NCI-H1092 (cell line): ENCODE data around the gene PRDM5.
A peak's percentile ranks its signal among the peaks of the same experiment; 100 is the strongest.
"Not testable (repeated sequence)": the region's sequence is repeated elsewhere in the genome, so short reads cannot be mapped to it uniquely, and the experiment has no call there.

Experiments used
- DNase-seq: peaks from one replicate; lab custom pipeline; 2025; lab: John Stamatoyannopoulos, UW

PRDM5 gene

DNA sequence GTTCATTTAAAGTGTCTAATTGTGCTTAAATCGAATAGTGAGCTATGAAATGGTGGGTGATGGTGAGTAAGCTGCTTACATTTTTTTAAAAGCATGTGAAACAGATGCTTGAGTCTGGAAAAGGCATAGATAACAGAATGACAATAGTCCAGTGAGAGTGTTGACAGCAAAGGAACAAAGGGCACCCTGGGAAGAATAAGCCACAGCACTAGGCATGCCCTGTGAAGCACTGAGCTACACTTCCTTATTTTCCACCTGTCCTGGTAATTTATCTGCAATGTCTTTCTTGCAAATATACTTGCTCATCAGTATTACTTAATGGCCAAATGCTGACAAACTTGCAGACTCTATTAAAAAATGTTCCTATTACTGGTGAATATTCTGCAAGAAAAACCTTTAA, 168.7 kb downstream of the PRDM5 start:
- no peak for DNase-seq

GRCh38 chr4:120750152-120750525, 172.4 kb downstream of the PRDM5 start:
- DNase-seq = no peak

DNA sequence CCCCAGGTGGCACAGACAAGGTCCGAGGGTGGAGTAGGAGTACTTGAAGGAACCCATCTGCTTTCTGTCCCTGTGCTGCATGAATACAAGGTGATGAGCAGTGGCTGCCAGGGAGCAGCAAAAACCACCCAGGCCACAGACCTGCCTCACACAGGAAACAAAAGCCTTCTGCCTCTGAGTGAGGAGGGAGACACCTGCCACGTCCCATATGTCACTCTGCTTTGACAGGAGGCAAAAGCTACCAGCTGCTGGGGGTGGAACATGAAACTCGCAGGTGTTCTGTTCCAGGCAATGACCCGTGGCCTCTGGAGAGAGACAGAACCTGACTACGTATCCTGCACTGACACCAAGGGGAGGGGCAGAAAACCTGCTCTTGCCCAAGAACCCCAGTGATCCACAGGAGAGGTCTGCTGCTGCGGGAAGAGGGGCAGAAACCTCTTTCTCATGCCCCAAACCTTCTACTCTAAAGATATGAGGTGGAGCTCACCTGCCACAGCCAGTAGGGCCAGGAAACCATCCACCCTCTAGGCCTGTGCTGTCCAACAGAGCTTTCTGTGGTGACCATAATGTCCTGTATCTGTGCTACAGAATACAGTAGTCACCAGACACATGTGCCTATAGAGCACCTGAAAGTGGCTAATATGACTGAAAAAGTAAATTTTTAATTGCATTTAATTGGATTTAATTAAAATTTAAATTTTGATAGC, 172.9 kb downstream of the PRDM5 start:
- peak; percentile 23 for DNase-seq

DNA sequence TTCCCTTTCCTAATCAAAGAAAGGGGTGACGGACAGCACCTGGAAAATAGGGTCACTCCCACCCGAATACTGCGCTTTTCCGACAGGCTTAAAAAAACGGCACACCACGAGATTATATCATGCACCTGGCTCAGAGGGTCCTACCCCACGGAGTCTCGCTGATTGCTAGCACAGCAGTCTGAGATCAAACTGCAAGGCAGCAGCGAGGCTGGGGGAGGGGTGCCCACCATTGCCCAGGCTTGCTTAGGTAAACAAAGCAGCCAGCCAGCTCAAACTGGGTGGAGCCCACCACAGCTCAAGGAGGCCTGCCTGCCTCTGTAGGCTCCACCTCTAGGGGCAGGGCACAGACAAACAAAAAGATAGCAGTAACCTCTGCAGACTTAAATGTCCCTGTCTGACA, 180.9 kb downstream of the PRDM5 start:
- DNase-seq = not testable (repeated sequence)

DNA sequence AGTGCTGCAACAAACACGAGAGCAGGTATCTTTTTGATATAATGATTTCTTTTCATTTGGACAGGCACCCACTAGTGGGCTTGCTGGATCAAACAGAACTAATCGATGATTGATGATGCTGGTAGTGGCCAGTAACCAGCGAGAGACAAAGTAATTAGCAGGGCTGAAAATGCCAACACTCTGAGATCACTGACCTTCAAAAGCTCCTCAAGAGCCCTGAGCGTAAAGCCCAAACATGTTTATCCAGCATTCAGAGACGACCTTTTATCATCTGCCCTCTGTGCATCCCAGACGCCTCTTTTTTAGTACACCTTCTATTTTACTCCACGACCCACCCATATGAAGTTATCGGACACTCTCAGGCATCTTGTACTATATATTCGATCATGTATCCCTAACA, 186.2 kb downstream of the PRDM5 start:
- no peak for DNase-seq

GRCh38 chr4:120733968-120734367, 188.6 kb downstream of the PRDM5 start:
- DNase-seq = no peak

GRCh38 chr4:120733054-120733453, 189.5 kb downstream of the PRDM5 start:
- no peak for DNase-seq

- DNase-seq = no peak
Observed at GRCh38 chr4:120731561-120731960, 191.0 kb downstream of the PRDM5 start.

GRCh38 chr4:120730777-120731320, 191.7 kb downstream of the PRDM5 start:
- DNase-seq = no peak

DNA sequence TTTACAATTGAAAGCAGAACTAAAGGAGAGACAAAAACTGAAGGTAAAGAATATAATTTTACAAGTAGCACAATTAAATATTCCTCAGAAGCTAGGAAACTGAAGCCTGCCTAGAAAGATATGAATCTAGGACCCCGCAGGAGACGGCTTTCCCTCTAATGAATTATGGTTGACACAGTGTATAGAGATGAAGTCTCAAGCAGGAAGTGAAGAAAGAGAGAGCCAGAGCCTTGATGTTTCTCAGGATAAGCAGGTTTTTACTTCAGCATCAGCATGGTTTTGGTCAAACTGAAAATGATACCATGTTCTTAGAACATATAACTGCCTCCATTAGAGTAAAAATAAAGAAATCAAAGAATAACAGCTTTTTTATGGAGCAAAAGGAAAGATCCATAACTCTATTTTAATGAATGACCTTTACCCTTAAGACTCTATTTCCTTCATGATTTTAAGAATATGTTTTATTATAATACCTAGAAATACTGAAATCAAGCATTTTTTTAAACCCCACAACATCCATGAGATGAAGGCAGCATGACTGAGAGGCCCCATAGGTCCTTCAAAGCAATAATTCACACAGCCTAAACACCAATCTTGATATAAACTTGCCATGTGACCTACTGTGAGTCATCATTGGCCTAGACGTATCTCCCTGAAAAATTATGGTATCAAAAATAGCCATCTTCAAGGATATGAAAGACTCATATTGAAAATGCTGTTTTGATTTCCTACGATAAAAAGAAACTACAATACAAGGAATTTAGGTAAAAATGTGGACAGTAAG, 193.4 kb downstream of the PRDM5 start:
- no peak for DNase-seq

DNA sequence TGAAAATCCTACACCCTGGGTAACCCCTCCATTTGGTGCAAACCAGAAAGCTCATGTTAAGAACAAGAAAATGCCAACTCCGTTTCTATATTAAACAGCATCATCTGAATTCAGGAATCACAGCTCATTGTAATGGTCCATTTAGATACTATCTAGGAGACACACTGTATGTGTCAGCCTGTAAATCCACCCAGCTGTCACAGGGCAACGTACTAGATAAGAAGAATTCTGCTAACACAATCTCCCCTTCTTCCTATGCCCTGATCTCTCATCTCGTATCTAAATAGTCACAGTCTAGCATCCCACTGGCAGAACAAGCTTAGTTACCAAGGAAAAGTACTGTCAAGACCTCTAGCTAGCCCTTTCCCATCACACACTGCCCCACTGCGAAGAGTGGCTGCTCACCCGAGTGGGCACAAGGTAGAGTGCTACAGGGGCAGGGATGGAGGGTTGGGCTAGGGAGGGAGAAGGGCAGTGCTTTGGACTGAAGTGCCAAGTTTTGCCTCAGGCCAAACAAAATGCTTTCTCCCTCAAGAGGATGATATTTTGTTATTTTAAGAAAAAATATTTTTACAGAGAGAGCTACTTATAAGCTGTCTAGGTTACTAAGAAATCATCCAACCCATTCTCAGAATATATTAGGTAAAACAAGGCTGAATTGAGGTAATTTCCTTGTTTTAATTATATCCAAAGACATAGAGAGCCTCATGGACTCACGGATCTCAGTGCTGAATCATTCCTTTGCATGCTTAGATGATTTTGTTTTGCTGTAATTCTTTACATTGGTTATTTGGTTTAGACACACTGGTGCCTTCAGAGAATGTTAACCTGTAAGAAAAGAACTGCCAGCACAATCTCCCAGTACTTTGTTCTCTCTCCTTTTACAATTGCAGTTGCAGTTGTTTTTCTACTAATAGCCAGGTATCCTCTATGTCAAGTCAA, 196.6 kb downstream of the PRDM5 start:
- DNase-seq = no peak

GRCh38 chr4:120724656-120725055, 197.9 kb downstream of the PRDM5 start:
- DNase-seq = no peak

- DNase-seq = no peak
Observed at GRCh38 chr4:120723986-120724385, 198.5 kb downstream of the PRDM5 start.

DNA sequence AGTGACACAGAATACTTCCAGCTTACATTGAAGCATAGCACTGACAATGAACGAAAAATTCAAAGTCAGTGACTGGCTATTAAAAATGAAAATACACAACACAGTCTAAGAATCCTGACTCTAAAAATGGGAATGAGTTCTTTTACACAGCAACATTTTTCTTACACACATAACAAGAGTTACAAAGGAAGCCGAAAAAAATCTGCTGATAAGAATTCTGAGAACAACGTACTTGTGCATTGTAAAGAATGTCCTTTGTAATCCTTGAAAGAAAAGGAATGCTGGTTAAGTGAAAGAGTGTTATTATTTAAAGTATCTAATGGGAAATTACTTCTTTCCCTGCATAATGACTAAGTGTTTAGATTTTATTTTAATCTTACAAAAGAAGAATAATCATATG, 199.4 kb downstream of the PRDM5 start:
- no peak for DNase-seq

GRCh38 chr4:120722655-120723054, 199.9 kb downstream of the PRDM5 start:
- no peak for DNase-seq

DNA sequence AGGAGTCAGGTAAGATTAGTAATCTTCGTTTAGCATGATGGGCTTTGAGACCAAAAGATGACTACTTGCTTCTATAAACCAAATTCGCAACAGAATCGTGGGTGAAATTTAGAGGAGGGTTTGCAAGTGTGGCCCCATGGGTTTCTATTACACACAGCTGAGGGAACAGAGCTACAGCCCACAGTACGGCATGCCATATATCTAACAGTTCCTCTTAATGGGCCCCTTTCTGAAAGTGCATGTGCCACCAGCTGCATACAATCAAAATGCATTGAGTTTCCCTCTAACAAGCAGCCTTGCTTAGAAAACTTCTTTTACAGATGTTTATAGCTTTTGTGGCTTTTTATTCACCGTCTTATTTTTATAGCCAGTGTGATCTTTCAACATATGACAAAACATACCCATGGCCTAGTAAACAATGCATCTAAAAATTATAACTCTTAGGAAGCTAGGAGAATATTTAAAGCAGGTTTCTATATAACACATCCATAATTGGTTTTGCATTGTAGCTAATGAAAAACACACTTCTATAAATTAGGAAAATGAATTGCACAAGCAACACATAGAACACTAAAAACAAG, 202.1 kb downstream of the PRDM5 start:
- no peak for DNase-seq

DNA sequence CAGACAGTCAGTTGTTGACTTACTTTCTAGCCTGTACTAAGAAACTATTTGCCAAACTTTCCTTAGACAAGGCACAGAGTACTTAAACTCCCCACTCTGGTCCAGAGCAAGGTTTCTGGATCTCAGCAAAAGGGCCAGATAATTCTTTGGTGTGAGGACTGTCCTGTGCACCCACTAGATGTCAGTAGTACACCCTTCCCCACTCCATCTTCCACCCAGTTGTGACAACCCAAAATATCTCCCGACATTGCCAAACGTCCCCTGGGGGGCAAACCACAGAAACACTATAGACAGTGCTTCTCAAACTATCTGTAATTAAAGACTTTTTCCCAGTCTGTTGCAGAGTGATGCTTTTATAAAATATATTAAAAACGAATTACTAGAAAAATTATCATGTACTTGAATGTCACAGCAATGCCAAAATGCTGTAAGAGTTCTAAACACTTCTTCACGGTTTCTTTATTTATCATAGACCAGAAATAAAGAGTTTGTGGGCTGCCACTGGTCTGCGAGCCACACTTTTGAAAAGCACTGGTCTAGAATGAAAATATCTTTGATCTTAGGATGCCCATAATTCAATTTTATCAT, 203.5 kb downstream of the PRDM5 start:
- no peak for DNase-seq

DNA sequence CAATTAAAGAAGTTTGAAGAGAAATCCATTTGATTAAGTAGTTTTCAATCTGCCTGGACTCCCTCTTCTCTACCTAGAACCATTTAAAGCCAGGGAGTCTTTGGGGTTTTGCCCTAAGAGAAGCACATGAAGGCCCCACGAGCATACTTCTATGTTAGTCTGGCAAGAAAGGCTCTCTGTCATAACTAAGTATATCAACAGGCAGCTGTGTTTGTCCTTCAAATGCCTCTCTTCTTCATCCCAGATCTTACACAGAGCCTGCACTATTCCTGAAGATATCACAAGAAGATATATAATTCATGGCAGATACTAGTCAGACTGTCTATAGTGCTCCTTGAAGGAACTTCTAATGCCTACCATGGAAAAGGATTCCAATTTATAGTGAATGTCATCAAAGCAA, 206.2 kb downstream of the PRDM5 start:
- DNase-seq = no peak

DNA sequence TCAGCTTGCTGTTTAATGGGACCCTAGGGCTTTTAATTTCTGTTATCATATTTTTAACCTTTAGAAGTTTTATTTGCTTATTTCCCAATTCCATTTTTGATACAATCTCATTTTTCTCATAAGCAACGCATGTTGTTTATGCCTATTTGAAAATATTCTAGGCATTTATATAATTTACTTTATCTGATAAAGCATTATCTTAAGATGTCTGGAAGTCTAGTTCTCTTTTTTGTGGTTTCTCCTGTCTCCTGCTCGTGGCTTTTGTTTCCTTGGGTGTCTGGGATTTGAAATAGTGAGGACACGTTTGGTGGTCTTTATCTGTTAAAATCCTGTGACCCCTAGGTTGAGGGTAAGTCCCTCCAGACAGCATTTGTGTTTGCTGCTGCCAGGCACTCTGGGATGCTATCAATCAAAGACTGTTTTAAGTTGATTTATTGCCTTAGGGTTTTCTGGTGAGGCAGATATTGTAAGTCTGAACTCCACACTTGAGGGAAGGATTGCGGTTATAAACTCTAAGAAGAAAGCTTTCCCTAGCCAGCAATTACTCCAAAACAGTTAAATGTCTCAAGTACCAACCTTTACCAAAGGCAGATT, 208.0 kb downstream of the PRDM5 start:
- no peak for DNase-seq

GRCh38 chr4:120709991-120710390, 212.5 kb downstream of the PRDM5 start:
- no peak for DNase-seq

GRCh38 chr4:120704538-120704937, 218.0 kb downstream of the PRDM5 start:
- no peak for DNase-seq
